ENCODE measurements around the gene TMEM232.

TMEM232 gene

DNA sequence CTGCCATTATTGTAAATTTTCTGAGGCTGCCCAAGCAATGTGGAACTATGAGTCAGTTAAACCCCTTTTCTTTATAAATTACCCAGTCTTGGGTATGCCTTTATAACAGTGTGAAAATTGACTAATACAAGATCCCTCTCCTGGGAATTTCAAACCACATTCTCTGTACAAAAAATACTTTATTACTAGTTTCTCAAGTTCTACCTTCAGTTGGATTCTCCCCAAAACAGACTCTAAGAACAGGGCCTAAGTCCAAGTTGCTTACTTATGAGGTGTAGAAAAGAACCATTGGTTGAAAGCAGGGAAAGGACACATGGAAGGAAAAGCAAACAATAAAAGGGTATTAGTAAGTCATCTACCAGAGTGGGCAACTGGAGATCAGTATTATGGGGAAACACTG is 343.2 kb downstream of the TMEM232 start:
- DNase-seq = no peak

DNA sequence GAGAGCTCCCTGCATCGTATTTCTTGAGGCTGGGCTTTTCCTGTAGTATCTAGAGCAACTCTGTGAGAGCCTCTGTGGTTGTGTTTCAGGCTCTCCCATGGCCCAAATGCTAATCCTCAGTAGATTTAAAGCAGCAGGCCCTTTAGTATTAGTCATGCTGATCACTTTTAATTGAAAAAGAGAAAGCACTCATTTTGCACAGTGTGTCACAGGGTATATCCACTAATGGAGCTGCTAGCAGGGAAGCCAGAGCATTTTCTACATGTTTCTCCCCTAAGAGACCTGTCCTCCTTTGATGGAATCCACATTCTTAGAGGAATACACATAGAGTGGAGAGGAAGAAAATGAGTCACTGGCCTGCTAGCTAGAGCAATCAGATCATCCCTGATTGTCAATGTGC is 348.5 kb downstream of the TMEM232 start:
- DNase-seq = no peak

DNA sequence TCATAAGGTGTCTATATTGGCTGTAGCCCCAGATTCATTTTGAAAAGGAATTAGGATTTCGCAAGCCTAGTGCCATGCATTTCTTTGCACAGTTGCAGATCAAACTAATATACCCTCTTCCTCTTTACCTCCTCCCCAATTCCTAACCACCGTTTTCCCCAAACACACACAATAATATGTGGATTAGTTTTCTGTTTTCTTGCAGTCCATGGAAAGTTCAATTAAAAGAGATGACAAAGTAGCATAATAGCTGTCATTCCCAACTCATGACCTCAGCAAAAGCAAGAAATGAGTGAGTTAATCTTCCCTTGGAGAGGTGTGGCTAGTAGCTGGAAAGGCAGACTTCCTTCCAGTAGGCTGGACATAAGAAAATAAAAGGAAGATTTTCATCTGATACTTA is 349.1 kb downstream of the TMEM232 start:
- DNase-seq = no peak

DNA sequence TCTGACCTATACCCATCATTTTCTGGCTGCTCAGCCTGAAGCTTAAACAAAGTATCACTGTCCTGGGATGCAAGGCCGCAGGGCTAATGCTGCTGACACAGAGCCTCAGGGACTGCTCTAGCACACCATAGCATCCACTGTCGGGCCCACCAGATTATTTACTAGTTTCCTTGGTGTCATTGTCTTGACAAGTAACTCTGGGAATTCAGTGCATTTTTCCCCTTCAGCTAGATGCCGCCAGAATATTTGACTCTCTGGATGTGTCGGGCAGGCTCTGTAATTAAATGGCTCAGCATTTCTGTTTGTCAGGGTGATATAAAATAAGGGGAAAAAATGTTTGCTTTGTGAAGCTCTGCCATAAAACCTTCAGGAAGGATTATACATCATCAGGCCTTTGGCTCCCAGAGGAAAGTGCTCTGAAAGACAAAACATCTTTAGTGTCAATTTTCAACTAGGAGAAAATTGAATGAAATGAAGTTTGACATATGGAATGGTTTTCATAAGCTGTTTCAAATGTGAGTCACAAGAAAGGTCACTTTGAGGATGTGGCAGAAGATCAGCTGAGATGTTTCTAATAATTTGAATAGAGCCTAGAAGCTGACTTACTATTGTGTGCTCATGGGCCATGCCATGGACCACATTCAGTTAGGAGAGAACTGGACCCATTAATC is 350.1 kb downstream of the TMEM232 start:
- no peak for DNase-seq

DNA sequence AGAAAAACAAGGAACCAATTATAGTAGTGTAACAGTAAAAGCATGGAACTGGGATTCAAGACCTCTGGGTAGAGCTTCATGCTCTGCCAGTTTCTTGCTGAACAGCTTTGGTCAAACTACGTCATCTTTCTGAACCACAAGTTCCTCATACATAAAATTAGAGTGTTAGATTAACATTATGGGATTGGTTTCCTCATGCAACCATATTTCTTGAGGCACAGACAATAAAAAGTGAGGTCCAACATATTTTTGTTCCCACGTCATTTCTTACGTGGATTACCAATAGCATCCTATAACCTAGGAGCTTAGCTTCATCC is 354.8 kb downstream of the TMEM232 start:
- DNase-seq = no peak

DNA sequence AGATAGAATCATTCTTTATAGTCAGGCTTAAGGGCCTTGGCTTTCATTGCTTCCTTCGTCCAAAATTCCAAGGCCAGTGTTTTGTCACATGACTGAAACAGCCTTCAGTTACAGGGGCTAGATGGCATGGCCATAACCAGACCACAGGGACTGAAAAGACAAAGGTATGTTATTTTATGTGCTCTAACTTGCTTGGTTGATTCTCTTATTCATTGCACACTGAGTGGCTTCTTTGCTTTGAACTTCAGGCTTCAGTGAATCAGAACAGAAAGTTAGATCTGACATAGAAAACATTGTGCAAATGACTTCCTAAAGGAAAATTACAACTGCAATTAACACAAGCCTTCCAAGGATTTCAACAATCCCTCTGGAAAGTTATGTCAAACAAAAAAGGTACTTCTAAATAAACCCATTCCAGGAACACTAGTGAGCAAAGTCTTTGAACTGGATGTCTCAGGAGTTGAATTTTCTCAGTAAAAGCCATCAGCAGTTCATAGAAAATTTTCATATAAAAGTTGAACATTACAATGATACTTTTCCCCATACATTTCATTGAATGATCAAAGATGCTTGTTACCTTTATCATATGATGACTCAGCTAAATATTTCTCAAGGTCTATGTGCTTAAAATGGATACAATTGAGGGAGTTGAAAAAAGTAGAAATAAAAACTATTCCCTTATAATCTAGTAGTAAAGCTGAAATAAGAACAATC is 355.3 kb downstream of the TMEM232 start:
- DNase-seq = no peak
